Endothelial cell (in vitro differentiated cells): ENCODE measurements around the gene ID3. TPM values are rescaled to one million over a fixed set of nuclear protein-coding genes. Genes with fewer than 3 reads are reported as not detected.

ENCODE experiments used
- DNase-seq: peaks from one replicate; pipeline ENCODE4 v3.0.0; 2021; ENCODE audit warnings: low spot score
- H3K27ac Mint-ChIP-seq: one replicate; pipeline ENCODE4 v1.8.0; 2021; ENCODE audit warnings: mixed read lengths, inconsistent platforms; ENCODE audit not compliant: unreplicated experiment
- H3K27me3 Mint-ChIP-seq: one replicate; pipeline ENCODE4 v1.8.0; 2021; ENCODE audit warnings: mild to moderate bottlenecking, moderate library complexity, mixed read lengths, inconsistent platforms; ENCODE audit not compliant: unreplicated experiment
- H3K36me3 Mint-ChIP-seq: one replicate; pipeline ENCODE4 v1.8.0; 2021; ENCODE audit warnings: mild to moderate bottlenecking, low read depth, mixed read lengths, inconsistent platforms; ENCODE audit not compliant: unreplicated experiment
- H3K4me1 Mint-ChIP-seq: one replicate; pipeline ENCODE4 v1.8.0; 2021; ENCODE audit warnings: mild to moderate bottlenecking, mixed read lengths, inconsistent platforms; ENCODE audit not compliant: unreplicated experiment
- H3K4me3 Mint-ChIP-seq: one replicate; pipeline ENCODE4 v1.8.0; 2021; ENCODE audit warnings: mild to moderate bottlenecking, mixed read lengths, inconsistent platforms; ENCODE audit not compliant: unreplicated experiment
- H3K9me3 Mint-ChIP-seq: one replicate; pipeline ENCODE4 v1.8.0; 2021; ENCODE audit warnings: mixed read lengths, inconsistent platforms; ENCODE audit not compliant: unreplicated experiment
- CTCF ChIP-seq: fragments of 200-600 bp; sonication (generic); IDR thresholded peaks from one replicate; pipeline ENCODE4 v1.5.0; 2021; ENCODE audit warnings: antibody characterized with exemption; ENCODE audit not compliant: unreplicated experiment
- long read RNA-seq: library from polyadenylated mRNA; unstranded; transcript quantifications from one replicate; pipeline ENCODE4 v2.0.0, GENCODE V29; 2020; ENCODE audit not compliant: unreplicated experiment
- total RNA-seq: library from RNA; stranded (reverse); fragmentation: NEBNext Ultra II Directional; extraction: Animal tissue kit (Norgen Biotek cat#: 25700); gene quantifications from one replicate; pipeline ENCODE4 v1.2.1, GENCODE V29; 2021; ENCODE audit not compliant: unreplicated experiment

ID3 gene
- total RNA-seq: 240 TPM
- long read RNA-seq, transcript ID3-201 (3 exons, 1,251 nt): major isoform, 419 of 436 reads
- long read RNA-seq, partial matches to known transcripts: 0 of 436 reads
- long read RNA-seq, other reads (novel, unspliced or antisense): 11 of 436 reads

- Mint-ChIP-seq H3K4me3 (peak within 1 kb of the TSS; percentile 94), H3K27ac (peak within 1 kb of the TSS; percentile 97), H3K4me1 (peaks cover 69% of the 10 kb centered on the region), H3K27me3 (peaks cover 14% of the 10 kb centered on the region), H3K9me3 (no peaks in the 10 kb centered on the region), H3K36me3 (peaks cover 9% of the 10 kb centered on the region)
- TF ChIP-seq CTCF: no peak
- peak; percentile 95 for DNase-seq
These were observed at the start of gene ID3 for GRCh38 chr1:23559136-23559984. Gene ID3, minus strand, starts transcription at chr1:23559501. Its CDS starts 75 bp downstream, at chr1:23559426.

- Mint-ChIP-seq H3K9me3 (no peaks in the 10 kb centered on the region), H3K27me3 (peaks cover 6% of the 10 kb centered on the region), H3K27ac (no peak overlapping the region), H3K36me3 (no peaks in the 10 kb centered on the region), H3K4me1 (peaks cover 24% of the 10 kb centered on the region), H3K4me3 (no peak overlapping the region)
- no peak for DNase-seq
- TF ChIP-seq CTCF: no peak
These were observed 48.6 kb upstream of the ID3 start for GRCh38 chr1:23607944-23608343.

- Mint-ChIP-seq H3K36me3 (no peaks in the 10 kb centered on the region), H3K27me3 (peaks cover 2% of the 10 kb centered on the region), H3K27ac (no peak overlapping the region), H3K4me1 (peaks cover 53% of the 10 kb centered on the region), H3K9me3 (no peaks in the 10 kb centered on the region), H3K4me3 (no peak overlapping the region)
- no peak for TF ChIP-seq CTCF
- DNase-seq: no peak
These were observed 42.9 kb upstream of the ID3 start for GRCh38 chr1:23601968-23602876.

DNA sequence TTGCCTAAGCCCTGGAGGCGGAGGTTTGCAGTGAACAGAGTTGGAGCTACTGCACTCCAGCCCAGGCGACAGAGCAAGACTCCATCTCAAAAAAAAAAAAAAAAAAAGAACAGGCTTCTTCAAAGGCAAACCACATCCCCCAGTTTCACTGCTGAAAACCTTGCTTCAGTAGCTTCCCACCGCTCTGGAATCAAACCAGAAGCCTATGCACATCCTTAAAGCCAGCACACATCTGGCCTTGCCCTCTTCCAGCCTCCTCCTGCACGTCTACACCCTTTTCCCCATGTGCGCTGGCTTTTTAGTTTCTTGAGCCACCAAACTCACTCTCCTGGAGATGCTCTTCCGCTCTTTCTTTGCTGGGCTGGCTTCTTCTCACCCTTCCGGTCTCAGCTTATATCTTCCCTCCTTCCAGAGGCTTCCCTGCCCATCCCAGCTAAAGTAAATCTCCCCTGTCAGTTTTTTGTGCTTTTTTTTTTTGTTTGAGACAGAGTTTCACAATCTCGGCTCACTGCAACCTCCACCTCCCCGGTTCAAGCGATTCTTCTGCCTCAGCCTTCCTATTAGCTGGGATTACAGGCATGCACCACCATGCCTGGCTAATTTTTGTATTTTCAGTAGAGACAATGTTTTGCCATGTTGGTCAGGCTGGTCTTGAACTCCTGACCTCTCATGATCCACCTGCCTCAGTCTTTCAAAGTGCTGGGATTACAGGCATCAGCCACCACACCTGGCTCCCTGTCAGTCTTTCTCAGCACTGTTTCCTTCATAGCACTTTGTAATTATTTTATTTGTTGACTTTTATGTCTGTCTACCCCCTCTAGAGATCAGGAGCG lies 42.0 kb upstream of the ID3 start:
- Mint-ChIP-seq H3K4me1 (peaks cover 57% of the 10 kb centered on the region), H3K9me3 (no peaks in the 10 kb centered on the region), H3K27me3 (peaks cover 5% of the 10 kb centered on the region), H3K4me3 (no peak overlapping the region), H3K36me3 (peaks cover 2% of the 10 kb centered on the region), H3K27ac (no peak overlapping the region)
- DNase-seq: no peak
- TF ChIP-seq CTCF: no peak
